K562 (cell line): ENCODE results near the gene FRMD5. TPM values are rescaled to one million over a fixed set of nuclear protein-coding genes. Genes with fewer than 3 reads are reported as not detected.

ENCODE experiments used
- ATF1 ChIP-seq, 2 experiments: fragments of 450-650 bp in 1 of 2; IDR thresholded peaks; 2 replicates each; pipeline ENCODE4 v1.6.1; 2016; ENCODE audit warnings: missing compliant biosample characterization in 1 of 2, missing genetic modification characterization in 1 of 2
- ATF7 ChIP-seq: fragments of 450-650 bp; IDR thresholded peaks from 2 replicates; pipeline ENCODE4 v1.7.1; 2014; ENCODE audit warnings: mild to moderate bottlenecking, moderate library complexity
- C11orf30 ChIP-seq: fragments of 450-650 bp; IDR thresholded peaks from 2 replicates; pipeline ENCODE4 v1.6.1; 2016; ENCODE audit warnings: low read depth, mild to moderate bottlenecking
- CREM ChIP-seq: IDR thresholded peaks from 2 replicates; pipeline ENCODE4 v1.6.1; 2014; ENCODE audit warnings: antibody characterized with exemption, low read depth
- GABPB2 ChIP-seq: fragments of 250-450 bp; sonication (Bioruptor Pico); conservative IDR thresholded peaks from 2 replicates; pipeline ENCODE4 v1.5.1; 2021; ENCODE audit warnings: mild to moderate bottlenecking
- GTF2F1 ChIP-seq: IDR thresholded peaks from 2 replicates; pipeline ENCODE4 v1.6.1; 2011; ENCODE audit warnings: low read depth, low read length, improper control_type of control experiment
- MYC ChIP-seq, 2 experiments: fragments of 250-450 bp in 1 of 2; sonication (Bioruptor Pico) in 1 of 2; IDR thresholded peaks; 2 replicates each; pipeline versions ENCODE4 v1.5.1 to v1.6.1; 2012 to 2021; ENCODE audit warnings: low read depth in 2 of 2, borderline replicate concordance in 1 of 2, improper control_type of control experiment in 1 of 2, low read length in 1 of 2, mild to moderate bottlenecking in 1 of 2, moderate library complexity in 1 of 2
- RB1 ChIP-seq: fragments of 450-650 bp; IDR thresholded peaks from 2 replicates; pipeline ENCODE4 v1.6.1; 2017; ENCODE audit warnings: low read depth, mild to moderate bottlenecking
- TCF3 ChIP-seq: sonication (generic); formaldehyde crosslinking; IDR thresholded peaks from 2 replicates; pipeline ENCODE4 v1.4.0; 2020; ENCODE audit warnings: mild to moderate bottlenecking, missing genetic modification reagents
- ZBTB40 ChIP-seq, 2 experiments: fragments of 450-650 bp in 1 of 2; sonication (generic) in 1 of 2; formaldehyde crosslinking in 1 of 2; IDR thresholded peaks; 2 replicates each; pipeline versions ENCODE4 v1.7.1 to v1.9.0; 2016 to 2022; ENCODE audit warnings: inconsistent platforms in 1 of 2, mild to moderate bottlenecking in 1 of 2, missing genetic modification reagents in 1 of 2
- ZBTB7A ChIP-seq: IDR thresholded peaks from 2 replicates; pipeline ENCODE4 v1.6.1; 2011; ENCODE audit warnings: low read depth, mild to moderate bottlenecking, low read length, moderate library complexity, borderline replicate concordance; ENCODE audit not compliant: control insufficient read depth
- polyA plus RNA-seq, 8 experiments: library from polyadenylated mRNA; depleted of rRNA in 4 of 8; stranded (reverse) in 5 of 8; unstranded in 3 of 8; fragments of >200 nt; fragmentation: Nextera tagmentation in 2 of 8; fragmentation: Illumina TruSeq in 1 of 8; extraction: Ambion mirVana in 2 of 8; extraction: Trizol in 1 of 8; gene quantifications; 2 replicates each; pipeline versions ENCODE4 v1.2.1 to v1.2.3, GENCODE V29; 2011 to 2014; ENCODE audit warnings: inconsistent platforms in 1 of 8, missing spikeins in 1 of 8
- total RNA-seq, 7 experiments: library from RNA; depleted of rRNA in 6 of 7; stranded (reverse); fragments of >200 nt in 6 of 7; fragmentation: Illumina TruSeq in 2 of 7; extraction: Trizol in 2 of 7; gene quantifications; 2 replicates each; pipeline versions ENCODE4 v1.2.1 to v1.2.3, GENCODE V29; 2011 to 2021; ENCODE audit warnings: low replicate concordance in 1 of 7
- TF ChIP-seq, protein P1 (sequence below): sonication (generic); IDR thresholded peaks from 2 replicates; pipeline ENCODE4 v1.6.1; 2016
- TF ChIP-seq, protein P2 (sequence below): fragments of 450-650 bp; IDR thresholded peaks from 2 replicates; pipeline ENCODE4 v1.6.1; 2016; ENCODE audit warnings: mild to moderate bottlenecking
- TF ChIP-seq, protein P3 (sequence below), 2 experiments: fragments of 450-650 bp in 1 of 2; sonication (generic) in 1 of 2; formaldehyde crosslinking in 1 of 2; IDR thresholded peaks in 1 of 2; conservative IDR thresholded peaks in 1 of 2; 2 replicates each; pipeline versions ENCODE4 v1.6.1 to v1.8.1; 2016 to 2023; ENCODE audit warnings: mild to moderate bottlenecking in 2 of 2, moderate library complexity in 2 of 2, inconsistent platforms in 1 of 2, missing genetic modification reagents in 1 of 2

FRMD5 gene
- total and polyA plus RNA-seq, 9 of the 15 experiments (the other 6 are each of a cell fraction or from before 2014, with no cell fraction given) = 0.13 to 0.38 TPM; not detected in 7

DNA sequence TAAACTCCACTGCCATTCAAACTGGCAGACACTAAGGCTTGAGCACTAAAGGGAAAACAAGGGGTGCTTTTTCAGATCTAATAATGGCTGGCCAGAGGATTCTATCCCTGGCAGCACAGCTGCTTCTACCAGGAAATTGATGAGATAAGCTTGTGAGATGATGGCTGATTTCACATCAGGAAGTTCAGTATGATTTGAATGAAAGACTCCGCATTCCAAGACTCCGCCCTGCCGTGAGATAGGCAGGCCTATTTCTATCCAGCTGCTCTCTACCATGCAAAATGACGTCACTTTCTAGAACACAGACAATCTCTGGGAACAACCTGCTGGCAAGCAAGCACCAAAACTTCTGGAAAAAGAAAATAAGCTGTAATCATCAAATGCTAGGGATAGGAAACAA is 196.5 kb downstream of the FRMD5 start (continued):
- TF ChIP-seq ZBTB40 (IDR thresholded peaks at IDR 0.05) = no peak
- TF ChIP-seq ZBTB40 (CRISPR knock-in tag; IDR thresholded peaks at IDR 0.05) = no peak
- TF ChIP-seq TCF3 (CRISPR knock-in tag) = no peak
- no peak for TF ChIP-seq RB1
- TF ChIP-seq, protein P1, sequence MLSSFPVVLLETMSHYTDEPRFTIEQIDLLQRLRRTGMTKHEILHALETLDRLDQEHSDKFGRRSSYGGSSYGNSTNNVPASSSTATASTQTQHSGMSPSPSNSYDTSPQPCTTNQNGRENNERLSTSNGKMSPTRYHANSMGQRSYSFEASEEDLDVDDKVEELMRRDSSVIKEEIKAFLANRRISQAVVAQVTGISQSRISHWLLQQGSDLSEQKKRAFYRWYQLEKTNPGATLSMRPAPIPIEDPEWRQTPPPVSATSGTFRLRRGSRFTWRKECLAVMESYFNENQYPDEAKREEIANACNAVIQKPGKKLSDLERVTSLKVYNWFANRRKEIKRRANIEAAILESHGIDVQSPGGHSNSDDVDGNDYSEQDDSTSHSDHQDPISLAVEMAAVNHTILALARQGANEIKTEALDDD = no peak
- no peak for TF ChIP-seq GABPB2
- TF ChIP-seq MYC (IDR thresholded peaks at IDR 0.05; ENCODE audit: low read depth, low read length) = no peak
- no peak for TF ChIP-seq MYC (CRISPR knock-in tag; IDR thresholded peaks at IDR 0.05; ENCODE audit: borderline replicate concordance, low read depth)
- no peak for TF ChIP-seq GTF2F1
- peak; percentile 35; the same call in 1 of the 2 replicates for TF ChIP-seq CREM
- TF ChIP-seq, protein P2, sequence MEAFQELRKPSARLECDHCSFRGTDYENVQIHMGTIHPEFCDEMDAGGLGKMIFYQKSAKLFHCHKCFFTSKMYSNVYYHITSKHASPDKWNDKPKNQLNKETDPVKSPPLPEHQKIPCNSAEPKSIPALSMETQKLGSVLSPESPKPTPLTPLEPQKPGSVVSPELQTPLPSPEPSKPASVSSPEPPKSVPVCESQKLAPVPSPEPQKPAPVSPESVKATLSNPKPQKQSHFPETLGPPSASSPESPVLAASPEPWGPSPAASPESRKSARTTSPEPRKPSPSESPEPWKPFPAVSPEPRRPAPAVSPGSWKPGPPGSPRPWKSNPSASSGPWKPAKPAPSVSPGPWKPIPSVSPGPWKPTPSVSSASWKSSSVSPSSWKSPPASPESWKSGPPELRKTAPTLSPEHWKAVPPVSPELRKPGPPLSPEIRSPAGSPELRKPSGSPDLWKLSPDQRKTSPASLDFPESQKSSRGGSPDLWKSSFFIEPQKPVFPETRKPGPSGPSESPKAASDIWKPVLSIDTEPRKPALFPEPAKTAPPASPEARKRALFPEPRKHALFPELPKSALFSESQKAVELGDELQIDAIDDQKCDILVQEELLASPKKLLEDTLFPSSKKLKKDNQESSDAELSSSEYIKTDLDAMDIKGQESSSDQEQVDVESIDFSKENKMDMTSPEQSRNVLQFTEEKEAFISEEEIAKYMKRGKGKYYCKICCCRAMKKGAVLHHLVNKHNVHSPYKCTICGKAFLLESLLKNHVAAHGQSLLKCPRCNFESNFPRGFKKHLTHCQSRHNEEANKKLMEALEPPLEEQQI = no peak
- TF ChIP-seq C11orf30 = no peak
- no peak for TF ChIP-seq ZBTB7A
- TF ChIP-seq, protein P3, sequence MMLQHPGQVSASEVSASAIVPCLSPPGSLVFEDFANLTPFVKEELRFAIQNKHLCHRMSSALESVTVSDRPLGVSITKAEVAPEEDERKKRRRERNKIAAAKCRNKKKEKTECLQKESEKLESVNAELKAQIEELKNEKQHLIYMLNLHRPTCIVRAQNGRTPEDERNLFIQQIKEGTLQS (IDR thresholded peaks at IDR 0.05) = peak; percentile 89
- TF ChIP-seq, protein P3 (CRISPR knock-in tag; conservative IDR thresholded peaks at IDR 0.05) = no peak
- peak; percentile 97 for TF ChIP-seq ATF7
- no peak for TF ChIP-seq ATF1 (CRISPR knock-in tag; IDR thresholded peaks at IDR 0.05)
- peak; percentile 32; the same call in 1 of the 2 replicates for TF ChIP-seq ATF1 (tag; IDR thresholded peaks at IDR 0.05)
